Esophagus mucosa (tissue), 1 donor: Measurements from ENCODE around the gene ASCL5. TPM values are rescaled to one million over a fixed set of nuclear protein-coding genes. Genes with fewer than 3 reads are reported as not detected.
"Not testable (repeated sequence)": the region's sequence is repeated elsewhere in the genome, so short reads cannot be mapped to it uniquely, and the experiment has no call there.

Experiments
- ATAC-seq: fragments of 200-7000 bp; cut with Tn5 transposase; one replicate; pipeline ENCODE4 v1.9.1; 2020
- total RNA-seq: library from RNA; stranded (reverse); gene quantifications from one replicate; pipeline ENCODE4 v1.2.4, GENCODE V29; 2023
- donor health status: DM: yes; HTN: yes; CAD: no.

Gene ASCL5, protein sequence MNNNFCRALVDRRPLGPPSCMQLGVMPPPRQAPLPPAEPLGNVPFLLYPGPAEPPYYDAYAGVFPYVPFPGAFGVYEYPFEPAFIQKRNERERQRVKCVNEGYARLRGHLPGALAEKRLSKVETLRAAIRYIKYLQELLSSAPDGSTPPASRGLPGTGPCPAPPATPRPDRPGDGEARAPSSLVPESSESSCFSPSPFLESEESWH
- not detected for total RNA-seq

DNA sequence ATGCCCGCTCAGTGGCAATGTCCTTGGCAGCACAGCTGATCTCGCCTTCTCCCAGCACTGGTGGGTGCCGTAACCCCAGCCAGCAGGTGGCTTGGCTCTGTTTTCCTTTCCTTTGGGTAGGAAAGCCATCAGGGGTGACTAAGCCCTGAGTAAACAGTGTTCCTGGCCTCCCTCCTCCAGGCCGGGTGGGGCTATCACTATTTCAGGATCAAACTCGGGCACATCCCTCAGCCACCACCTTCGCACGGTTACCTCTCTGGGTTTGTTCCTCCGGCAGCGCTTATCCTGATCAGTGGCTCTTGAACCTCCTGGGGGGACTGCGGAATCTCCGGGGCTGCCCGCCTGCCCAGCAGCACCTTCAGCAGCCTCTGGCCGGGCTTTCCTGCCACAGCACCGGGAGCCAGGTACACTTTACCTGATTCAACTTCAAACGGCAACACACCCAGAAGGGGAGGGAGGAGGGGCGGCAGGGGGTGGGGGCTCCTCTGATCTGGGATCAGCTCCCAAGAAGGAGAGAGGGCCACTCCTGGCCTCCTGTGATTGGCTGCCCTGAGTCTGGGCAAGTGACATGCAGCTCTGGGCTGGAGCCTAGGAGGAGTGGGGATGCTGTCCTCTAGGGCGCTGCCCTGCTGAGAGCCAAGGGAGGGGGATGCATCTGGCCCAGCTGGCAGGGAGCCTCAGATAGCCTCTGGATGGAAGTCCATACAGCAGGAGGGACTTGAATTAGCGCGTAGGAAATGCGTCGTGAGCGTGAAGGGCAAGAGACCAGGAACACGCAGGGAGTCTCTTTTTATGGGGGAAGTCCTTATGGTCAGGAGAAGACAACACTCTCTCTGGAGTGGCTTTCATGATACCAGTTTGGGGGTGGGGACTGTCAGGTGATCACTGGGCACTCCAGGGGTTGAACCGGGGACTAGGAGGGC lies at the start of gene ASCL5:
TSS of gene ASCL5 (minus strand) at position 353 of the 923 bp plus-strand sequence. CDS start 11,812 bp downstream, outside the sequence.
- ATAC-seq, result peak; percentile 47

DNA sequence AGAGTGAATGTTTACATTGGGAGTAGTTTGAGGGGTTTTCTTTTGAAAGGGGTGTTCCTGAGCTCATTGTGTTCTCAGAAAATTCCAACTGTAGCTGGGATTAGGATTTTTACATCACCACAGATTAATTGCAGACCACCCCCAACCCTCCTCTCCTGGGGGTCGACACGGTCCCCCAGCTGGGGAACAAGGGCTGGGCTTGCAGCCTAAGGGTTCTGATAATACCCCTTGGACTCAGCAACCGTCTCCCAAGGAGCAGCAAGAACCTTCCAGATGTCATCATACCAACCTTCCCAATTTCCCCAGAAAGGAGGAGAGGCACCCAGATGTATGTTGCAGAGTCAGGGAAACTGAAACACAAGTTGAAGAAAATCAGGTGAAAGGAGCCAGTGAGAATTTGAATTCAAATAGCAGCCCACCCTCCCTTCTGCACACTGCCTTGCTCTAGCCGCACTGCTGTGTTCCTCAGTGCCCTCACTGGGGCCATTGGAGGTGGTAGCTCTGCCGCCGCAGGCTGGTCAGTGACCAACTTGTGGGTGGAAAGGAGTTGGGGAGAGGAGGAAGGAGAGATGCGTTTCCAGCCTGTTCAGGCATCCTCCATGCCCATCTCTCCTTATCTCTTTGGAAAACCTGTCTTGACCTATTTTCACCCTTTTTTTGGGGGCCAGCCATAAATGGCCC lies 49.0 kb upstream of the ASCL5 start:
- no peak for ATAC-seq

DNA sequence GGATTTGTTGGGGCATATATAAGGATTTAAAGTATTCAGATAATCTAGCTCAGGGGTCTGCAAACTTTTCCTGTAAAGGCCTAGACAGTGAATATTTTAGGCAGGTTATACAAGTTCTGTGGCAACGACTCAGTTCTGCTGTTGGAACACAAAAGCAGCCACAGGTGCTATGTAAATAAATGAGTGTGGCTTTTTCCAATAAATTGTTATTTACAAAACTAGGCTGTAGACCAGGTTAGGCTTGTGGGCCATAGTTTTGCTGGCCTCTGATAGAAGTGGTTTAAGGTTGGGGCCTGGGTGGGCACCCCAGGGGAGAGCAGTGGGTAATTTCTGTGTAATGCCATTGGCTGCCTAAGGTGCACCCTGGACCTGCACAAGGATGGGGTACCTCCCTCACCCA lies 46.8 kb upstream of the ASCL5 start:
- no peak for ATAC-seq

DNA sequence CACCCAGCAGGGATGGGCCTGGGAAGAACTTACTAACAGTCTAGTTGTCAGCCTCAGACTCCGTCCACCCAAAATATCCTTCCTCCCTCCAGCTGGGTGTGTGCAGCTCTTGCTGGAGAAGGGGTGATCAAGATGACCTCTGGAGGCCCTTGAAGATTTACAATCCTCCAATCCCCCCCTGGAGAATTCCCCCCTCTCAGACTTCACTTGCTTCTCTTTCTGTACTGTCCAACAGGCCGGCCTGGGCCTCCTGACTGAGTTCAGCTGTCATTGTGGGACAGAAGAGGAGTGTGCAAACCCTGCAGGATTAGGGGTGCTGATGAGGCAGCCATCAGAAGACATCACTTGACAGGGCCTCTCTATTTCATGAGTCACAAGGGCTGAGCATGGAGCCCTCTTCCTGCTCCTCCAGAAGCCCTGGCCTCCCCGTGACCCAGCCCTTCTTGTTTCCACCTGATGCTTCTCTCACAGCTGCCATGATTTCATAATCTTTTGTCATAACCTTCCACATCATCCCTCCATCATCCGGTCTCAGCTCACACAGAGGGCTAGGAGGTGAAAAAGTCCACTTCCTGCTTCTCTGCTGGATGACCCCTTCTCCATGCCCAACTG lies 46.1 kb upstream of the ASCL5 start:
- peak; percentile 77 for ATAC-seq

DNA sequence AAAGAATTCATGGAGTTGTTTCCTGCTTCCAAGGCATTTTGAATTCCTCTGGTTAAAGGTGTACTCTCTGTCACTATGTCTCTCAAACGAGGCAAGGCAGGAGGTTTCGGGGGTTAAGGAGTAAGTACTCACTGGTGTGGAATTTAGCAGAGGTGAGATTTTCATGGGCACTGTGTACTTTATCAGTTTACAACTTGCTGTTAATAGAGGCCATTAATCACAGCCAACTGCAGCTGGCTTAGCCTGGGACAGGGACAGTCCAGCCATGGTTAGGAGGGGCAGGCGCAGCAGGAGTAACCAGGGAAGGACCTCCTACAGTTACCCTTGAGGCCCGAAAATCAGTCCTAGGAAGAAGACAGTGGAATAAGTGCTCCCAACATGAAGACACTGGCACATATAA lies 45.3 kb upstream of the ASCL5 start:
- ATAC-seq, result no peak

DNA sequence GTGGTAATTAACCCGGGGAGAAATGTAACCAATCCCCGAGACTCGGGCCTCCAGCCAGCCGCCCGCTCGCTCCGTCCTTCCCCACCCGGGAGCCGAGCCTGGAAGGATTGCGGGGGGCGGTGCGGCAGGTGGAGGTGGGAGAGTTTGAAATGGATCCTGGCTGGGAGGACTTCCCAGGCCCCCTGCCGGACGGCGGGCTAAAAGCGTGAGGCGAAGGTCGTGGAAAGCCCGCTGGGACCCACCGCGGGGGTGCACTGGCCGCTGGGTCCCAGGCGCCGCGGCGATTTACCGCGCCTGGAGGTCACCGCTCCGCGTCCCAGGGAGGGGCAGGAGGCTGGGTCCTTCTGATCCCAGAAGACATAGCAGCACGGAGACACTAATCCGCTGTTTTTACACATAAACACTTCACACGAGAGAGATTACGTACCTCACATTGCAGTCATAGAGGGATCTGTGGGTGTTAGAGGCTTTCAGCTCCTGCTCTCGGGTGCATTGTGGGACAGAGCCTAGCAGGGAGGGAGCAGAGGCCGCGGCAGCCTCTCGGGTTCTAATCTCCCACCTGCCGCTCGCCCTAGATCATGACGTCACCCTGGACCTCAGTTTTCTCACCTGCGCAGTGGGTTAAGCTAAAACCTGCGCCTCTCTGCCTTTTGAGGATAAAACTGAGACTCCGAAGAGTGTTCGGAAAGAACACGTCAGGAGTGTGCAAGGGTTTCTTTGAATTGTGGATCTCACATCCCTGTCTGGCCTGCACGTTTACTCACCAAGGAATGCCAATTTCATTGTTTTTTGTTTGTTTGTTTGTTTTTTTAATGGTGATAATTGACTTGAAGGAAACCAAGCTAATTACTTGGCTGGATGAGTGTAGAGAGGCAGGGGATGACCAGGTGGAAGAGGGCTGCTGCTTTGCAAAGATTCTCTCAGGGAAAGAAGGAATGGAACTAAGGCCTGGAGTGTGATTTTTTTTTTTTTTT lies 44.4 kb upstream of the ASCL5 start:
- peak; percentile 27 for ATAC-seq

DNA sequence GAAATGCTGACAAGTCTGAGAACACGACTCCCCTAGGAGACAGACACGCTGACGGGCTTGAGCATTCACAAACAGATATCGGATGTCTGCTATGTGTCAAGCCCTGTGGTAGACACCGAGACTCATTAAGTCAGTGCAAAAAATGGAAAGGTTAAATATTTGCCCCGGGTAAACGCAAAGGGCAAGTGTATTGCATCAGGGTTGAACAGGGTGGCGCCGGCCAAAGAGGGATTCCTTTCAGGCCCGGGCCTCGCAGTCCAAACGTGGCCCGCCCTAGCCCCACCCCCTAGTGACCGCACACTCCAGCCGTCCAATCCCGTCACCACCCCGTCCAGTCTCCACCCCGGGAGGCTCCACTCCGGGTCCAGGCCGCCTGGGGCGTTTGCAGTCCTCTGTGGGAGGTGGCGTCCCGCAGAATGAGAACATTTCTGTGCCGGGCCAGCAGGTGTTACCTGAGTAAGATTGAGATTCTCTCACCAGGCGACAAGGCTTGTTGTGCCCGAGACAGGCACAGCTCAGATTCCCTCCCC lies 43.6 kb upstream of the ASCL5 start:
- ATAC-seq, result peak; percentile 98

DNA sequence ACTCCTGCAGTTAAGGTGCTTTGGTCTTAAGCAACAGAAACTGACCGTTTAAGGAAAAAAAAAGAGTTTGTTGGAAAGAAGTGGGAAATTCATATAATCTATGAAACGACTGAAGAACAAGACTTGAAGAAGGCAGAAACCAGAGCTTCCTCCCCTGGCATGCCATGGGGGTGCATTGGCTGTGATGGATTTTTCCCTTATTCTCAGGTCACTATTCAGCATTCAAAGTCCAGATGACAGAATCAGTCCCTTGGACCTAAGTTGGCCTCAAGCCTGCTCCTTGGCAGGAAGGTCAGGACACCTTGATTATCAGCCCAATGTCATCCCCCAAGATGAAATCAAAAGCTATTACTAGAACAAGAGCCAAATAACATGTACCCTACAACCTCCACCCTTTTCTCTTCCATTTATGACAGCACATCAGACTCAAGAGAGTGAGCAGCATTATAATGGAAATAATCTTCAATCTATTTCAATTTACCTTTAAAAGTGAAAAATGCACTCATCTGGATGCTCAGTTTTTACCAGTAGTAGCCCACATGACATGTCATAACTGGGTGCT lies 43.1 kb upstream of the ASCL5 start:
- no peak for ATAC-seq

DNA sequence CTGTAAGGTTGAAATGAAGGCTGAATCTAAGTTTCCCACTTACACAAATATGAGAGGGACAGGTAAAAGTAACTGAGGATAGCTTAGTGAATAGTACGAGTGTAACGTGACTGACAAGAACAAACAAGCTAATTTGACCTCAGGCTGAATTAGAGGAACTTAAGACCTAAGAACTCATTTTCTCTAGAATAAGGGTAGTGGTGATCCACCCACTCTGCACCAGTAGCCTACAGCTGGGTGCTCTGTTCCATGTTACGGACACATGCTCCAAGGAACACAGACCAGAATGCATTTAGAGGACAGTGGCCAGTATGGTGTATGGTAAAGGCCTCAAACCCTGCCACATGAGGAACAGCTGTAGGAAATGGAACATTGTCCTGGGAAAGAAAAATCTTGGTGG lies 42.2 kb upstream of the ASCL5 start:
- no peak for ATAC-seq

DNA sequence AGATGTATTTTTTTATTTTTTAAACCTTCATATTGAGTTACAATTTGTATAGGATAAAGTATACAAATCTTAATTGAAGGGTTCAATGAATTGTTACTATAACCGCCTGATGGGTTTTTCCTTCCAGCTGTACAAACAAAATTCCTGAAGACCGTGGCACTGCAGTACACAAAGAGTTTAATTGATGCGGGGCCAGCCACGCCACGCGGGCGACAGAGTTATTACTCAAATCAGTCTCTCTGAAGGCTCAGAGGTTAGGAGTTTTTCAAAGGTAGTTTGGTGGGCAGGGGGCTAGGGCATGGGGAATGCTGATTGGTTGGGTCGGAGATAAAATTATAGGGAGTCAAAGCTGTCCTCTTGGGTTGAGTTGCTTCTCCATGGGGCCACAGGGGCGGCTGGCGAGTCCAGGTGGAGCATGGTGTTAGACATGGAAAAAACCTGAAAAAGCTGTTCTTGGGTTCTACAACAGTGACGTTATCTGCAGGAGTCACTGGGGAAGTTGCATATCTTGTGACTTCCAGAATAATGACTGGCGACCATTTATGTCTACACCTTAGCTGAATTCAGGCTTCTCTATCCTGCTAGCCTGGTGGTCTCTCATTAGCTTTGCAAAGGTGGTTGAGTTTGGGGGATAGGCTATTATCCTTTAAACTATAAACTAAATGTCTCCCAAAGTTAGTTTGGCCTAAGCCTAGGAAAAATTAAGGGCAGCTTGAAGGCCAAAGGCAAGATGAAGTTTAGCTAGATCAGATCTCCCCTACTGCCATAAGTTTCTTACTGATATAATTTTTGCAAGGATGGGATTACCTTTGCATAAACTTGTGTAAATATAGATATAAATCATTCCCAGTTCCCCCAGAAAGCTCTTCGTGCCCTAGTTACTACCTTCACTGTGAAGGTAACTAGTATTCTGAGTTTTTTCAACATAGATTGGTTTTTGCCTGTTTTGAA lies 40.3 kb upstream of the ASCL5 start:
- no peak for ATAC-seq

DNA sequence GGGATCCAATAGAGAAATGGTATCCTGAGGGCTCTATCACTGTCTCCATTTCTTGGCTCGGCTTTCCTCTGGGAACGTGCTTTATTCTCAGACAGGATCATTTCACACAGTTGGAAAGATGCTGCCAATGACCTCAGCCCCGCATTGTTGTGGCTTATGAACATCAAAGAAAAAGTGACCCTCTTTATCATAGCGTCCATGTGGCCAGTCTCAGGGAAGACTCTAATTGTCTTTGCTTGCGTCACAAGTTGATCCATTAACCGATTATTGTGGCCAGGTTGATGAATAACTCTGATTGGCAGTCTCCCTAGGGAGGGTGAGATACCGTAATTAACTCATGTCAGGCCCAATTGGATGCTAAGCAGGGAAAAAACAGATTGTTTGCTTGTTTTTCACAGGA lies 37.7 kb upstream of the ASCL5 start:
- ATAC-seq, result no peak

DNA sequence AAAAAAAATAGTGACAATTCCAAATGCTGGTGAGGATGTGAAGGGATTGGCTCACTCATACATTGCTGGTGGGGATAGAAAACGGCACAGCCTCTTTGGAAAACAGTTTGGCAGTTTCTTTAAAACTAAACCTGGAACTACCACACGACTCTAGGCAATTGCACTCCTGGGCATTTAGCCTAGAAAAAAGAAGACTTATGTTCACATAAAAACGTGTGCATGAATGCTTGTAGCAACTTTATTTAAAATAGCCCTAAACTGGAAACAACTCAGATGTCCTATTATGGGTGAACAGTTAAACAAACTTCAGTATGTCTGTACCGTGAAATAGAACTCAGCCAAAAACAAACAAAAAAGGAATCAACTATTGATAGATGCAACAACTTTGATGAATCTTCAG lies 36.7 kb upstream of the ASCL5 start:
- no peak for ATAC-seq

DNA sequence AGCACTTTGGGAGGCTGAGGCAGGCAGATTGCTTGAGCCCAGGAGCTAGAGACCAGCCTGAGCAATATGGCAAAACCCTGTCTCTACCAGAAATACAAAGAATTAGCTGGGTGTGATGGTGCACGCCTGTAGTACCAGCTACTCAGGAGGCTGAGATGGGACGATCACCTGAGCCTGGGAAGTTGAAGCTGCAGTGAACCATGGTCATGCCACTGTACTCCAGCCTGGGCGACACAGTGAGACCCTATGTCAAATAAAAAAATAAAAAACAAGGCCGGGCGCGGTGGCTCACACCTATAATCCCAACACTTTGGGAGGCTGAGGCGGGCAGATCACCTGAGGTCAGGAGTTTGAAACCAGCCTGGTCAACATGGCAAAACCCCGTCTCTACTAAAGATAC lies 36.1 kb upstream of the ASCL5 start:
- ATAC-seq, result not testable (repeated sequence)

DNA sequence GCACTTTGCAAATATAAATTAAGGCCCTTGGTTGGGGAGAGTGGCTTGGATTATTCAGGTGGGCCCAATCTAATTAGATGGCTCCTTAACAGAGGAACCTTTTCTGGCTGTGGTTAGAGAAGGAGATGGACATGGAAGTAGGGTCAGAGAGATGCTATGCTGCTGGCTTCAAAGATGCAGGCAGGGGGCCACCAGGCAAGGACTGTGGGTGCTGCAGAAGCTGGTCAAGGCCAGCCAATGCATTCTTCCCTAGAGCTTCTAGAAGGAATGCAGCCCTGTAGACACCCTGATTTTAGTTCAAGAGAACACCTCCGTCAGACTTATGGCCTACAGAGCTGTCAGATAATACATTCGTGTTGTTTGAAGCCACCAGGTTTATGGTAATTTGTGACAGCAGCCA lies 31.0 kb upstream of the ASCL5 start:
- no peak for ATAC-seq

DNA sequence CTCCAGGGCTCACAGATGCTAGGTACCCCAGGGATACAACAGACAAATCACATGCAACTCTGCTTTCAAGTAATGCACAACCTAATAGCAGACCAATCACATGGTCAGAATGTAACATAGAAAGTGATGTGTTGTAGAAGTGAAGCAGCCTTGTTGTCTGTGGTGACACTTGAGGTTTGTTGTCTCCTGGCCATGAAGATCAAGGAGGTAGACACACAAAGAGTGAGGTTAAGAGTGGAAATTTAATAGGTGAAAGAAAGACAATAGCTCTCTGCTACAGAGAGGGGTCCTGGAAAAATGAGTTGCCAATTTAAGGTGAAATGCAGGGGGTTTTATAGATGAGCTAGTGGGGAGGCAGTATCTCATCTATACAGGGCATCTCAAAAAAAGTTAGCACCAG lies 29.8 kb upstream of the ASCL5 start:
- ATAC-seq, result no peak

DNA sequence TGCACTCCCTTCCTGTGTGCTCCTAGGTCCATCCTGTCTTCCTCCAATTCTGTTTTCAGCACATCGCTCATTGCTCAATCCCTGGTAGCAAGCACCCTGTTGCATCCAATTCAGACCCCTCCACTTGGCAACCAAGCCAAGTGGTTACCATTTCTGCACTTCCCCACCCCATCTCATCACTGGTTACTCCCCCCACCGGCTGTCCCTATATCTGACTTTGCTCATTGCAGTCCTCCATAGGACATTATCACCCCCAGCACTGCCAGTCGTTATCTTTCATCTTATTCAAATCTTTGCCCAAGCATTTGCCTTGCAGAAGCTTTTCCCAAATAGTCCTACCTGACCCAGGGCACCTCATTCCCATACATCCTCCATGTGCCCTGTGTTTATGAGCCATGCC lies 29.4 kb upstream of the ASCL5 start:
- no peak for ATAC-seq

DNA sequence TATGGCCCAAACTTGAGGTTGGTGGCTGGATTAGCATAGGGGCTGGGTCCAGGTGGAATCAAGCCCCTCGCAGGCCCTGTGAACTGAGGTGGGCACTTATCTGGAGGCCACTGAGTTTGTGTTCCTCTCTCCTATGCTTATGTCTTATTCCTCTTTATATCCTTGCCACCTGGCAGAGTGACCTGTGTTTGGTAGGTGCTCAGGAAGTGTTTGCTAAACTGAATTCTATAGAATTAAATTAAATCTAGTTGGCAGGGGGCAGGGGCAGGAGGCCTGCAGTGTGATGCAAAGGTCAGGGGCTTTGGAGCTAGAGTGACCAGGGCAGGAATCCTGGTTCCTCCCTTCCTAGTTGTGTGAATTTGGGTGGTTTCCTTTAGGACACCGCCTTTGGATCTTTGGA lies 28.4 kb upstream of the ASCL5 start:
- ATAC-seq, result no peak

DNA sequence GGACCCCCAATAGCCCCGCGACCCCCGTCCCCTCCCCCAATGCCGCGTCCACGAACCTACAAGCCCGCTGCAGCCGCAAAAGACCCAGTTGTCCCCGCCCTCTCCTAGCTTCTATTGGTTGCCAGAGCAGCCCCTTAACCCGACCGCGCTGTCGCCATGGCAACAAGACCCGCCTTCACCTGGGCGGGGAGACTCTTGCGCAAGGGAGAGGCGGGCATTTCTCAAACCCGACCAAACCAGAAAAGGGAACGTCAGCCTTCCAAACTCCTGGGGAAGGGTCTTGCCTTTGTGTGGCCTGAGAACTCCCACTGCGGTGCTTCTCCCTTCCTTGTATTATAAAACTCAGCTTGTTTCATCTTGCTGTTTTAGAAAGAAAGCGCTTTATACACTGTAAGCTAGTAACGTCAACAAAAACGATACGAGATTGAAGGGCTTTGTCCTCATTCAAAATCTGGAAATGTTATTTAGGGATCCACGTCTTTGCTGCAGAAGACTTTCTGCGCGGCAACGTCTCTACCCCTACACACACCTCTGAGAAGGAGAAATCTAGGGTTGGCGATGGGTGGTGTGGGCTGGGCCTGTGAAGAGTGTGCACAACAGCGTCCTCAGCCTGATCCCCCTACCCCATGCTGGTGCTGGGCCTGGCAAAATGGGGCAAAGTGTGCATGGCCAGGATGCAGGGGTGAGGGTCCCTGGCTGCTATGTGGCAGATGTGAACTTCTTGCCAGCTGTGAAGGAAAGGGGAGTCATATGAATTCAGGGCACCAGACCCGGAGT lies 27.6 kb upstream of the ASCL5 start, which contains the start of gene TMEM9:
TSS of gene TMEM9 (minus strand) at position 86 of the 777 bp plus-strand sequence. CDS start 551 bp downstream, outside the sequence.
- peak; percentile 97 for ATAC-seq
